ENCODE results near the gene AHNAK2.
A peak's percentile ranks its signal among the peaks of the same experiment; 100 is the strongest.

The AHNAK2 gene

GRCh38 chr14:105023791-105024480 lies 45.8 kb upstream of the AHNAK2 start:
- ChIA-PET POLR2A (no interaction called here), CTCF (interaction anchor here (1.0 to 17.4 kb wide), 3 partner anchors 21 to 48 kb away, joined by 4 to 211 read pairs (median 4); no protein-coding TSS in a partner anchor)
- DNase-seq (ENCODE audit: low read depth, low spot score) = no peak
- TF ChIP-seq CTCF (IDR thresholded peaks at IDR 0.05; ENCODE audit: insufficient read depth, low read length, missing control alignments) = no peak
- H3K4me3 ChIP-seq (ENCODE audit: low read depth, low read length) = no peak overlapping the region

DNA sequence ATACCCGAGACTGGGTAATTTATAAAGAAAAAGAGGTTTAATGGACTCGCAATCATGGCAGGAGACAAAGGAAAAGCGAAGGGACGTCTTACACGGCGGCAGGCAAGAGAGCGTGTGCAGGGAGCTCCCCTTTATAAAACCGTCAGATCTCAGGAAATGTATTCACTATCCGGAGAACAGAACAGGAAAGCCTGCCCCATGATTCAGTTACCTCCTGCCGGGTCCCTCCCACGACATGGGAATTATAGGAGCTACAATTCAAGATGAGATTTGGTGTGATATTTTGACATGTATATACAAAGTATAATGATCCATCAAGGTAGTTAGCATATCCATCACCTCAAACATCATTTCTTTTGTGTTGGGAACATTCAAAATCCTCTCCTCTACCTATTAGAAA lies 45.0 kb upstream of the AHNAK2 start:
- no peak for DNase-seq (ENCODE audit: low read depth, low spot score)
- no peak overlapping the region for H3K4me3 ChIP-seq (ENCODE audit: low read depth, low read length)
- TF ChIP-seq CTCF (IDR thresholded peaks at IDR 0.05; ENCODE audit: insufficient read depth, low read length, missing control alignments) = no peak
- ChIA-PET CTCF (interaction anchor here (1.0 to 17.4 kb wide), 3 partner anchors 22 to 50 kb away, joined by 3 to 211 read pairs (median 4); no protein-coding TSS in a partner anchor), POLR2A (no interaction called here)

DNA sequence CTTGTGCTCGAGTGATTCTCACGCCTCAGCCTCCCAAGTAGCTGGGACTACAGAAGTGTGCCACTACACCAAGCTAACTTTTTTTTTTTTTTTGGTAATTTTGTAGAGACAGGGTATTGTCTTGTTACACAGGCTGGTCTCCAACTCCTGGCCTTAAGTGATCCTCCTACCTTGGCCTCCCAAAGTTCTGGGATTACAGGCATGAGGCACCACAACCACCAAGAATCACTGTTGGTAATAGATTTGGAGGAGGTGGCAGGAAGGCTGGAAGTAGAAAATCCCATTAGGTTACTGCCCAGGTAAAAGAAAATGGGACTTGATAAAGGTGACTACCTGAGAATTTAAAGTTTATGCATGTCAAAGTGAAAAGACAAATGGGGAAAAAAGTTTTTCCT lies 44.1 kb upstream of the AHNAK2 start:
- POLR2A ChIA-PET = no interaction called here
- DNase-seq (ENCODE audit: low read depth, low spot score) = no peak
- TF ChIP-seq CTCF (IDR thresholded peaks at IDR 0.05; ENCODE audit: insufficient read depth, low read length, missing control alignments) = no peak
- CTCF ChIA-PET = interaction anchor here (1.0 to 17.4 kb wide), 4 partner anchors 13 to 49 kb away, joined by 3 to 211 read pairs (median 6); no protein-coding TSS in a partner anchor
- peak overlapping the region; percentile 77 for H3K4me3 ChIP-seq (ENCODE audit: low read depth, low read length)

DNA sequence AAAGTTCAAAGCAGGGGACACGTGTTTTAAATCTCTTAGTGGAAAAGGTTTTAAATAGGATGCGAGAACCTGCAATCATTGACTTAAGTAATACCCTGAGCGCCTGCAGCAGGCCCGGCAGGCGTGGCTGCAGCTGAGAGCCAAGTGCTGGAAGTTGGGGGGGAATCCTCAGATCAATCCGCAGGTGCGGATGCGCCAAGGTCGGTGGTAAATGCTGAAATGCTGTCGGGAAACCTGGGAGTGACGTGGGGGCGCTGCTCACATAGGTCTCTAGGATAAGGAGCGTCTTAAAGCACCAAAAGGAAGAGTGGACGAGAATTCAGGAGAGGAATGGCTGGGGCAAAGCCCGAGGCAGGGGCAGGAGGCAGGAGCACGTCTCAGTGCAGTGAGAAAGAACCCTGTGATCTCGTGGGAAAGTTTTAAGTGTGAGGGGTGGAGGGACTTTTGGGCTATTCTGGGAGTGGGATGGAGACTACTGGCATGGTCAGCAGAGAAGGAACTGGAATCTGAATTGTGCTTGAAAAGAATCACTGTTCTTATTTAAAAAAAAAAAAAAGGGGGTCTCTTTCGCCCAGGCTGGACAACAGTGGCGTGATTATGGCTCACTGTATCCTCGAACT lies 43.6 kb upstream of the AHNAK2 start:
- H3K4me3 ChIP-seq (ENCODE audit: low read depth, low read length) = peak overlapping the region; percentile 77
- ChIA-PET POLR2A (interaction anchor here (1.0 to 1.6 kb wide), 2 partner anchors 24 to 48 kb away, joined by 4 to 10 read pairs; no protein-coding TSS in a partner anchor), CTCF (interaction anchor here (1.0 to 17.4 kb wide), 6 partner anchors 14 to 49 kb away, joined by 3 to 211 read pairs (median 6); no protein-coding TSS in a partner anchor)
- no peak for DNase-seq (ENCODE audit: low read depth, low spot score)
- no peak for TF ChIP-seq CTCF (IDR thresholded peaks at IDR 0.05; ENCODE audit: insufficient read depth, low read length, missing control alignments)

- POLR2A ChIA-PET = interaction anchor here (0.7 to 1.6 kb wide), 4 partner anchors 25 to 460 kb away, joined by 3 to 10 read pairs (median 4); no protein-coding TSS in a partner anchor
- no peak for TF ChIP-seq CTCF (IDR thresholded peaks at IDR 0.05; ENCODE audit: insufficient read depth, low read length, missing control alignments)
- DNase-seq (ENCODE audit: low read depth, low spot score) = no peak
- CTCF ChIA-PET = interaction anchor here (0.9 to 6.2 kb wide), 7 partner anchors 8 to 122 kb away, joined by 3 to 31 read pairs (median 4); no protein-coding TSS in a partner anchor
- H3K4me3 ChIP-seq (ENCODE audit: low read depth, low read length) = peak within 1 kb of the TSS; percentile 77
Measured at GRCh38 chr14:105020815-105021655, 42.9 kb upstream of the AHNAK2 start, which contains the start of gene CDCA4. Gene CDCA4, minus strand, starts transcription at chr14:105021083. Its CDS starts 9,154 bp downstream, at chr14:105011929.
